GM19468 (cell line): ENCODE data around the gene AQR.

Experiments used
- ATAC-seq: cut with Tn5 transposase; IDR thresholded peaks from one replicate; pipeline ENCODE4 v1.9.1; 2021; ENCODE audit warnings: mild to moderate bottlenecking, moderate library complexity, moderate number of reproducible peaks; ENCODE audit not compliant: unreplicated experiment; ENCODE audit errors: extremely low read depth

AQR gene

GRCh38 chr15:34886134-34886533, 83.4 kb downstream of the AQR start:
- no peak for ATAC-seq

DNA sequence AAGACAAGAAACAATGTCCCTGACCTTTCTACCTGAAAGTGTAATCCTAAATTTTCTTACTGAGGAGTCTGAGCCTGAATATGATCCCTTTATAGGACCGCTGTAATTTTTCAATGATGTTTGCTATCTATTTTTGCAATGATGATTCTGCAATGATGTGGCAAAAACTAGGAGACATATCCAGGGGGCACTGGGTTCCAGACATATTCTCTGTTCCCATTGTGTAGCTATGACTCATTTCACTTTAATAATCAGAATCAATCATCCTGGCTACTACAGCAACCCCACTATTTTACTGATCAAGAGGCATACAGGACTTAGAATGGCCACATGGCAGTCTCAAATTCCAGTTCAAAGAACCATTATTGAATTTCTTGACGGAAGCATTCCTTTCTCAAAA, 85.9 kb downstream of the AQR start:
- ATAC-seq = no peak

GRCh38 chr15:34883042-34883441, 86.5 kb downstream of the AQR start:
- ATAC-seq = no peak

GRCh38 chr15:34879107-34879506, 90.4 kb downstream of the AQR start:
- no peak for ATAC-seq

DNA sequence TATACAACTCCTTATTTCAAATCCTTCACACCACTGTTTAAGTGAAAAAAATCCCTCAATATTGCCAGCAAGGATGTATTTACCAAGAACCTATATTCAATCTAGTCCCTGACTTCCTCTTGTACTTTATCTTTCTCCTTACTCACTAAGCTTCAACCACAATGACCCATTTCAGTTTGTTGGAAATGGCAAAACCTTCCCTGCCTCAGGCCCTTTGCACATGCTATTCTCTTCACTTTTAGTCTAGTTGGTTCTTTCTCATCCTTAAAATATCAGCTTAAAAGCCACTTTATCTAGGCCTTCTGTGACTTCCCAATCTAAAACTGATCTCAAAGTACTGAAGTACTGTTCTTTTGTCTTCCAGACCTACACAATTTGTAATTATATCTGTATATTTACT, 92.9 kb downstream of the AQR start:
- ATAC-seq = no peak

GRCh38 chr15:34869110-34869509, 100.4 kb downstream of the AQR start:
- no peak for ATAC-seq

- no peak for ATAC-seq
Measured at GRCh38 chr15:34865531-34865930, 104.0 kb downstream of the AQR start.

GRCh38 chr15:34861214-34861613, 108.3 kb downstream of the AQR start:
- ATAC-seq = no peak

- ATAC-seq = no peak
Measured at GRCh38 chr15:34855893-34856292, 113.6 kb downstream of the AQR start.

DNA sequence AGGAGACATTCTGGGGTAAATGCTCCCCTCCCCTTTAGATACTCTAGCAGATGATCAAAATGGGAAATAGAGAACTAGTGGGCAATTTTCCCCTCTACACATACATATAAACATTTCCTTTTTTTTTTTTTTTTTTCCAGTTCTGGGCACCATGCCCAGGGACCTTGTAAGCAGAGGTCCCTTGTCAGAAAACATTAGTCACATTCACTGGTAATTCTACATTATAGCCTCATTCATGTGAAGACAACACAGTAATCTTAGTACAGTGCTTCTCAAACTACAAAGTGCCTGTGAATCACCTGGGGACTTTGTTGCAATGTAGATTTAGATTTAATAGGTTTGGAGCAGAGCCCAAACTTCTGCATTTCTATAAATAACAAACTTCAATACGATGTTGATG, 114.1 kb downstream of the AQR start:
- no peak for ATAC-seq

DNA sequence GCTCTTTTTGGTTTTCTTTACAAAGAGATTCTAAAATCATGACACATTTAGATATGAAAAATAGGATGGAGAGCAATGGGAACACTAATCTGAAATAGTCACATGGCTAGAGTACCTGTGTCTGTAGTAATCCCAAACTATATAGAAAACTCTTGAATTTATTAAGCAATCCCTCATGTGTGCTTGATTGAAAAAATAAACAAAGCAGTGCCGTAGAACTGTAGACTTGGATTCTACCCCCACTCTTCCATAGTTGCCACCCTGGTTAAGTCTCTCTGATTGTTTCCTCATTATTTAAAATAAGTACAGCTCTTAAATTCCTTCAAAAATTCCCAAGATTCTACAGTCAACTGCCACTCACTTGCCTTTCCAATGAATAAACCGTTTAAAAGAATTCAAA, 115.3 kb downstream of the AQR start:
- ATAC-seq = no peak

- no peak for ATAC-seq
Measured at GRCh38 chr15:34853001-34853758, 116.4 kb downstream of the AQR start.

- no peak for ATAC-seq
Measured at GRCh38 chr15:34851751-34852150, 117.8 kb downstream of the AQR start.

- ATAC-seq = no peak
Measured at GRCh38 chr15:34851007-34851406, 118.5 kb downstream of the AQR start.

- ATAC-seq = no peak
Measured at GRCh38 chr15:34850121-34850520, 119.4 kb downstream of the AQR start.

DNA sequence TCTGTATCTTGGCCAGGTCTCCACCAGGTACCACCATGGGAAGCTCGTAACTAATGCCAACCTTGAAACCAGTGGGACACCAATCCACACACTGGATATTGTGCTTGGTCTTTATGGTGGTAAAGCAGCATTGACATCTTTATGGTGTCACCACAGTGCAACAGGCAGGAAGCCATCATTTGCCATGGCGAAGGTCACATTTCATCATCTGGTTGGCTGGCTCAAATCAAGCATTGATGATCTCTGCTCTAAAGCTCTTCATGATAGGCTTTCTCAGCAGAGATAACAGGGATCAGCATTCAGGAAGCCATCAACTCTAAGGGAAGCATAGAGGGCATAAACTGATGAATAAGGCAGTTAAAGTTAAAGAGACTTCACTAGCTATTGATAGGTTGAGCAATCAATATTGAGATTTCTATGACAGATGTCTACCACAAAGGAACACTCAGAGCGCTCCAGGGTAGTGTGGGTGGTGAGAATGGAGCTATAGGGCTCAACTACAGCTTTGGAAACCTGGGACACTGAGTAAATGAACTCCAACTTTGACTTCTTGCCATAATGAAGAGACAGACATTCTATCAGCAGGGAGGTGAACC, 120.1 kb downstream of the AQR start:
- ATAC-seq = no peak

- ATAC-seq = no peak
Measured at GRCh38 chr15:34847598-34847997, 121.9 kb downstream of the AQR start.

DNA sequence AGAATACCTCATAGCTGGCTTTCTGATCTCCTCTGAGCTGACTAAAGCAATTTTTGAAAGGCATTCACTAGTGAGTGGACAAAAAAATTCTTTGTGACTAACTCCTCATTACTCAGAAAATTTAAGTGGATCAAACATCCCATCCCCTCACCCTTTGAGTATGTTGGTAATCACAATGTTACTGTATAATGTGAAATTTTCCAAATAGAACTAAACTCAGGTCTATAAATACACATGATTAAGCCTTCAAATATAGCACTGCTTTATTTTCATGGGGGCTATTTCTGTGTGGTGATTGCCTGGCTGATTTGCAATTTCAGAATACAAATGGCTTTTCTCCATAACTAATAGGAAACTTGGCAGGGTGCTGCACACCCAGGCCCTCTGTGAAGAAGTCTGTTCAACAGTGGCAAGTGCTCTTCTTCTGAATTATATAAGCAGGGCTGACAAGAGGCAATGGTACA, 128.2 kb downstream of the AQR start:
- ATAC-seq = no peak

DNA sequence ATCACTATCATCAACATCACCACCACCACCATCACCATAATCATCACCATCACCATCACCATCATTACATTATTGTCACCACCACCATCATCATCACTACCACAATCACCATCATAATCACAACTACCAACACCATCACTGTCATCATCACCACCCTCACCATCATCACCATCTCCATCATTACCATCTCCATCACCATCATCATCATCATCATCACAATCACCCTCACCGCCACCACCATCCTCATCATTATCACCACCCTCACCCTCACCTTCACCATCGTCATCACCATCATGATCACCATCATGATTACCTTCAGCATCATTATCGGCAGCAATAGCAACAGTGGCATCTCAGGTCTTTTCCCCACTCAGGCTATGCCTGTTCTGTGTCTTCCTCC, 131.3 kb downstream of the AQR start:
- no peak for ATAC-seq

- no peak for ATAC-seq
Measured at GRCh38 chr15:34837246-34838016, 132.1 kb downstream of the AQR start.
